ENCODE measurements around the gene LRRC4C.

GRCh38 chr11:40597546-40598113 is 861.8 kb downstream of the LRRC4C start:
- no peak for TF ChIP-seq CTCF (IDR thresholded peaks at IDR 0.05)
- no peak for TF ChIP-seq POLR2A (IDR thresholded peaks at IDR 0.05)

Data from heart left ventricle (tissue), 13 donors.